Left cardiac atrium (tissue), 4 donors: ENCODE results near the gene PROSER2. TPM values are rescaled to one million over a fixed set of nuclear protein-coding genes. Genes with fewer than 3 reads are reported as not detected.
A peak's percentile ranks its signal among the peaks of the same experiment; 100 is the strongest.

ENCODE experiments used
- ATAC-seq, 2 donors: fragments of 200-7000 bp; cut with Tn5 transposase; one replicate each; pipeline ENCODE4 v1.9.1; 2020; ENCODE audit warnings: mild to moderate bottlenecking in 2 of 2, moderate library complexity in 2 of 2
- DNase-seq: peaks from one replicate; pipeline ENCODE4 v3.0.0-alpha.2; 2020
- intact Hi-C, 2 donors: fragments of 100-400 bp; cut with DNase I; formaldehyde crosslinking; loops; one replicate each; pipeline versions ENCODE4 v1.14.1 to v1.15.1; 2022 to 2023
- long read RNA-seq: library from polyadenylated mRNA; unstranded; transcript quantifications from one replicate; pipeline ENCODE4 v2.0.0, GENCODE V29; 2021
- total RNA-seq, 2 donors: library from RNA; stranded (reverse); fragmentation: NEBNext Ultra II Directional; extraction: Animal tissue kit (Norgen Biotek cat#: 25700); gene quantifications; one replicate each; pipeline ENCODE4 v1.2.1, GENCODE V29; 2021
- donor health status: DM: no; HTN: yes; CAD: no.
- donor health status: DM: no; HTN: yes; CAD: no; lungs with severe emphysema.
- donor health status: DM: yes; HTN: yes; CAD: no.
- donor health status: Dilated cardiomyopathy.

The PROSER2 gene, protein sequence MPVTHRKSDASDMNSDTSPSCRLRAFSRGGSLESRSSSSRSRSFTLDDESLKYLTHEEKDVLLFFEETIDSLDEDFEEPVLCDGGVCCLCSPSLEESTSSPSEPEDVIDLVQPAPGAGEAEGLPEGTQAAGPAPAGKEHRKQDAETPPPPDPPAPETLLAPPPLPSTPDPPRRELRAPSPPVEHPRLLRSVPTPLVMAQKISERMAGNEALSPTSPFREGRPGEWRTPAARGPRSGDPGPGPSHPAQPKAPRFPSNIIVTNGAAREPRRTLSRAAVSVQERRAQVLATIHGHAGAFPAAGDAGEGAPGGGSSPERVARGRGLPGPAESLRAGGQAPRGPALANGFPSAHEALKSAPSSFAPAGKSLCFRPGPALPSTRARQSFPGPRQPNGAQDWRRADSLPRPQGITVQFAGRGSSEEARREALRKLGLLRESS
- 1 to 10 TPM; 1.8 to 2.9 TPM for total RNA-seq
- long read RNA-seq, partial matches to known transcripts: 0 of 1 reads
- long read RNA-seq, other reads (novel, unspliced or antisense): 0 of 1 reads

DNA sequence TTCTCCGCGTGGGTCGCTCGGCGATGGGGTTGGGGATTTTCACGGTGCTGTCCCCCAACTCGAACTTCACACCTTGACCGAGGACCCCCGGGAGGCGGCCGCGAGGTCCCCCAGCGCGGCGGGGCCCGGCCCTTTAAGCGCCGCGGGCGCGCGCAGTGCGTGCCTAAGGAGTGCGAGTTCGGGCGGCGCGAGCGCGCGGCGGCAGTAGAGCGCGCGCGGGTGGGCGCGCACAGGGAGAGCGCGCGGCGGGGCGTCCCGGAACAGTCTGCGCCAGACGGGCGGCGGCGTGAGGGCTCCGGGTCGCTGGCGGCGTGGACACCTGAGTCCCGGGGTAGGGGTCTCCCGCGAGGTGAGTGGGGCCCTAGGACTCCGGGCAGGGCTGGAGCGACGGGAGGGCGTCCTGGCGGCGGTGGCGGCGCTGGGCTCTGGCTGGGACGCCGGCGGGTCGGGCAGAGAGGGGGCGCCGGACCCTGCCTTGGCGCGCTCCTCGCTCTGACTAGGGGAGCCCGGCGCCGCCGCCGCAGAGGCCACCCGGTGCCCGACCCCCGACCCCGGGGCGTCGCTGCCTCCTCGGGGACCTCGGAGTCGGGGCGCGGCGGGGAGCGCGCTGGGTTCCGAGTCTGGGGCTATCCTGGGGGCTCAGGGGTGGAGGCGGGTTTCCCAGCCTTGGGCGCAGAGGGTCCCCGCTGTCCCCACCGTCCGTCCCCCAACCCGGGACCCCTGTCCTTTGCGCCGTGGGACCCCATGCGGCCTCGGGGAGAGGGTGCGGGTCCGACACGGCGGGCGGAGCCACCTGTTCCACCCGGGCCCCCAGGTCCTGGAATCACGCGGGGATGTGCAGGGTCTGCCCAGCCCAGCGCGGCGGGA, at the start of gene PROSER2:
Gene PROSER2 (plus strand): TSS at position 235 of the 867 bp plus-strand sequence. CDS start 28,722 bp downstream, outside the sequence.
- DNase-seq (peak; percentile 76), ATAC-seq (peak; percentile 94 to 96)
- intact Hi-C loops: no loop called here

DNA sequence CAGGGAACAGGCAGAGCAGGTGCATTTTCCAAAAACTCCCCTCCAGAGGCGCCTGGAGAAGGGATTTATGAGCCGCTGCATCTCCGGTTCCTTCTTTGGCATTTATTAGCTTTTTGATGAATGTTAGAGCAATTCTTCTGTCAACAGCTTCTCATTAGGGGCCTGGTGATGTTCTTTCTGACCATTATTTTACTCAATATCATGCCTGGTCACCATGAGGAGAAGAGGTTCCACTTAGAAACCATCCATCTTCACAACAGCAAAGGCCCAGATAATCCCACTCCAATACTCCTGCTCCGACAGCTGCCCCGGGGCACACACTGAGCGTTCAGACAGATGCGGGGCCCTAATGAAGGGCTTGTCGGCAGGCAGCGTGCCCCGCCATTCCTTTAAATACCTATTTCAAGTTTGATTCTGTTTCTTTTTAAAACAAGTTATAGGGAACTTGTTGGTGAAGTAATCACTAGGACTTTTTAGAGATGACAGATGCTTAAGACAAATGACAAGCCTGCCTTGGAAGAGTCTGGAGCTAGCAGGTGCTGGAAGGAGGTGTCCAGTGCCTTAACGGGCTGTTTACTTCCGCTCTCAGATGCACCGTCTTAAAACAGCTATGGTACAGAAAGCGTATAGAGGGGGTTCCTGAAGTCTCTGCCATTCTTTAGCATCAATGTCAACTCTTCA, 49.3 kb upstream of the PROSER2 start:
- intact Hi-C loops: no loop called here
- DNase-seq: no peak
- no peak for ATAC-seq

DNA sequence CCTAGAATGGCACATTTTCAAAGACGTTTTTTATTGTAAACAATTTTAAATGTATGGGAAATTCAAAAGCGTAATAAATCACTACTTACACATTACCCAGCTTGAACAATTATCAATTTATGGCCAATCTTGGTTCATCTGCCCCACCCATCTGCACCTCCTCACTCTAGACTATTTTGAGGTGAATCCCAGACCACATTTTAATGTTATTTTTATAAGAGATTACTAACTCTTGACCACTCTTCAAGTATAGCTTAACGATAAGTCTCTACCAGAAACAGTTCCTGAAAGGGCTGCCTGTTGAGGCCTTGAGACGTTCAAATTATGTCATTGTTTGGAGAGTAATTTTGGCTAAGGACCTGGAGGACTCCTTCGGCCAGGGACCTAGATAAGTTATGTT, 47.7 kb upstream of the PROSER2 start:
- ATAC-seq (no peak), DNase-seq (no peak)
- intact Hi-C loops: no loop called here

DNA sequence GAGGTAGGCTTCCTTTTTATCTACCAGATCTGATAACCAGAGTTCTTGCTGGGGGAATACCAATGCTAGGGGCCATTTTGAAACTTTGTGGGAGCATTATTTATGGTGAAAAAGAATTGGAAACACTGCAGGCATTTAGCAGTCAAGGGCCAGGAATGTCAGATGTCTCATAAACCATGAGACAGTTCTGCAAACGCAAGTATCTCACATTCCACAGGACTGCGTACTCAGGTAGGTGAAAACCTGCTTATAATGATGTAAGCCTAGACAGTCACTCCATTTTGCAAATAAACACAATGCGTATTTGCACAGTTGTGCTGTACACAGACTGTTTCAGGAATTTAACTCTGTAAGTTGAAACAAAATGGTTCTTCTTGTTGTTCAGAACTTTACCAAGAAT, 47.1 kb upstream of the PROSER2 start:
- ATAC-seq (no peak), DNase-seq (no peak)
- intact Hi-C loops: no loop called here

DNA sequence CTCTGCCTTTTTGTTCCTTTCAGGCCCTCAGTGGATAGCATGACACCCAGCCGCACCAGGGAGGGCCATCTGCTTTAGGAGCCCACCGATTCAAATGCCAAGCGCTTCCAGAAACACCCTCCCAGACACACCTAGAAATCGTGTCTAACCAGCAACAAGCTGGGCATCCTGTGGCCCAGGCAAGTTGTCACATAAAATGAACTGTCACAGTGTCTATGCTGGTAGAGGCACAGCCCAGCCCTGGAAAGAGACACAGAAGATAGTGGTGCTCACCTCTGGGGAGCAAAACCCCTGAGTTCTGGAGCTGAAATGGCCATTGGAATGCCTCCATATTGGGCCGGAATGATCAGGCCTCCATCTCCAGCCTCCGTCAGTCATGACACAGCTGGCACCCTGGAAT, 42.0 kb upstream of the PROSER2 start:
- intact Hi-C loops: loop anchor here in 1 of 2 donors (5.0 kb wide), 1 partner anchor 206 kb away; no protein-coding TSS in a partner anchor
- DNase-seq: no peak
- ATAC-seq: no peak

DNA sequence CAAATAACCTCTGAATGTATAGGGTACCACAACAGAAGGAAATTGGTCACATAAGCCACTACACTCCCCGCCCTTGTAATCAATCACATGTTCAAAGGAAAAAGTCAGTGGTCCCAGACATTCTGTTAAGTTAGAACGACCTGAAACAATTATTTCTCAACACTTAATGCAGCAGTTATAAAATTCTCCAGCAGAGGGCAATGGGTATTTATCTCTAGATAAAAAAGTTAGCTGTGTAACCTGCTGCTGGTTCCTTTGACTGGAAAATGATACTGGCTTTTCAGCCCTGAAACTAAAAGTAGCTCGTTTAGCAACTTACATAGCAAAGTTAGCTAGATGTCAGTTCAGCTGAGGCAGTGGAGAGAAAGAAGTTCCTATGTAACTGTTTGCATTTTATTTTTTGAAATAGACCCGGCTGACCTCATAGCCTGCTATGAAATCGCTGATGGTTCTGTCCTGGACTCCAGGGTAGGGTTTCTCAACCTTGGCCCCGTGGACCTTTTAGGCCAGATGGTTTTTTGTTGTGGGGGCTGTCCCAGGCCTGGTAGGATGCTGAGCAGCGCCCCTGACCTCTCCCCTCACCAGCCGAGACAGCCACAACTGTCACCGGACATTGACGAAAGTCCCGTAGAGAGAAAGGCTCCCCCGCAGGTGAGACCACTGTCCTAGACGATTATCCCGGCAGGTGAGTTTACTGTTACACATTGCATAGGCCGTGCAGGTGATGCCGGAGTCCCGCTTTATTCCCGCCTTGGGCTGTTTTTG, 40.2 kb upstream of the PROSER2 start:
- no peak for DNase-seq
- intact Hi-C loops: loop anchor here in 1 of 2 donors (5.0 kb wide), 1 partner anchor 204 kb away; no protein-coding TSS in a partner anchor
- ATAC-seq: peak in 1 of 2 donors; percentile 38

DNA sequence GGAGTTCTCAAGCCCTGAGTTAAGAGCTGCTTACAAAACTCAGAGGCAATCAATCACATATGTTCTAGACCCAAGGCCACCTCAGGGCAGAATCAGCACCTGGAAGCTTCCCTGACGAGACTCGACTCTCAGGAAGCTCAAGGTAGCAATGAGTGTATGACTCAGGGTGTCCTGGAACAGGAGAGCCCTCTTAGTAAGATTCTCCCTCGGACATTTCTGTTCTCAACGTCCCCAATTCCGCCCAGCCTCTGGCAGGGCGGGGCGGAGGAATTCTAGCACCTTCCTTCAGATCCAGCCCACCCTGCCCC, 39.6 kb upstream of the PROSER2 start:
- ATAC-seq: no peak
- intact Hi-C loops: loop anchor here in 1 of 2 donors (5.0 kb wide), 1 partner anchor 204 kb away; no protein-coding TSS in a partner anchor
- no peak for DNase-seq

DNA sequence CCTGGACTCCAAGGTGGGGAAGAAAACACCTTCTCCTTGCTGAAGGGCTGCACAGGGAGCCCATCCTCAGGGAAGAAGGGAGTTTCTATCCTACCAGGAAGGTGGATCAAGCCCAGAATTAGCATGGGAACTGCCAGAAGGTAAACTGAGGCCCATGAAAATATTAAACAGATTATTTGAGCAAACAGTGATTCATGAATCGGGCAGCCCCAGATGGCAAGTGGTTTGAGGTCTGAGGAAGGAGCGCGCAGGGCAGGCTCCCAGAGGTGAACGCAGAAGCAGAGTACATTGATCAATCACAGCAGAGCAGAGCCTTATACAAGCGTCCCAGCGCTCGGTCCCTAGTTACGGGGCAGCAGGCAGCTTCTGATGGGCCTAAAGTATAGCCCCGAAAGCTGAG, 35.8 kb upstream of the PROSER2 start:
- ATAC-seq (no peak), DNase-seq (no peak)
- intact Hi-C loops: no loop called here

DNA sequence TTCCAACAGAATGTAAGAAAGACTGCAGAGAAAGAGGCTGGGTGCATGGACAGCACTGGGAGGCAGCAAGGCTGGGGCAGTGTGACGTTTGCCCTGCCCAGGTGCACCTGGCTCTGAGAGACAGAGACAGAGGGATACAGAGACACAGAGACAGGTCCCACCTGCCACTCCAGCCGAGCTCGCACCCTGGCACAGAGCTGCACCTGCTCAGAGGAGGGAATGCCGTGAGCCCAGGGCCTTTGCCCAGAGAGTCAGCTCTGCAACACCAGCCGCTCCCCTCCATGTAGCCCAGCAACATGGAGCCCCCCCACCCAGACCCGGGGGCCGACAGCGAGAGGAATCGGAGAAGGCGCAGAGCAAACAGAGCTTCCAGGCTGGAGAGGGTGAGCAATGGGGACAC, 35.3 kb upstream of the PROSER2 start:
- ATAC-seq: no peak
- no peak for DNase-seq
- intact Hi-C loops: no loop called here

DNA sequence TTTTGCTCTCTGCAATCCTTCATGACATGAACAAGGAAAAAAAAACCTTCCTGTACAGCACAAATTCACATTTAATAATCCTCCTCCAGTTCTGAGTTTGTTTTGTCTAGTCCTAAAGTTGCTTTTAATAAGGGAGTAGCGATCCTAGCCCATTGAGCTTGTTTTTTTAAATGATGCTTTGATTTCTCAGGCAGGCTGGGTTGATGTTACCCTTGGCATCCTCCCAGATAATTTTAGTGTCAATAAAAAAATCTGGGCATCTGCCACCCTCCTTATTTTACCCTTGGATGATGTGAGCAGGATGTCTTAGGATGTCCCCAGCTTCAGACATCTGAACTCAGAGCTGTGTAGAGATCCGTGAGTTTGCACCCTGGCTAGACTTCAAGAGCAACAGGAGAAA, 33.9 kb upstream of the PROSER2 start:
- ATAC-seq (no peak), DNase-seq (no peak)
- intact Hi-C loops: no loop called here

DNA sequence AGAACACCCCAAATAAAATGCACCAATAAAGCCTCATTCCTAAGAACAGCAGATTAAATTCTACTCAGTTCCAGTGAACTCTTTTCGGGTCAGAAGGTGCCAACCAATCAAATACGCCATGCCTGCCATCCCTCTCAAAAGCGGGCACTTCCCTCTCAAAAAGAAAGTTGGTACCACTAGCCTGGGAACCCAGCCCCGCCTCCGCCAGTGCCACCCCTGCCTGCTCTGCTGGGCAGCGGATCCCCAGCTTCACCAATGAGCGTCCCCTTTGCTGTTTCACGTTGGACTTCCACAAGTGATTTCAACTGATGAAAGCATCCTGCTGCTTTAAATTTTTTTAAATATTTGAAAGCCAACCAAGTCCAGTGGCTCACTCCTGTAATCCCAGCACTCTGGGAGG, 33.2 kb upstream of the PROSER2 start:
- intact Hi-C loops: no loop called here
- no peak for ATAC-seq

DNA sequence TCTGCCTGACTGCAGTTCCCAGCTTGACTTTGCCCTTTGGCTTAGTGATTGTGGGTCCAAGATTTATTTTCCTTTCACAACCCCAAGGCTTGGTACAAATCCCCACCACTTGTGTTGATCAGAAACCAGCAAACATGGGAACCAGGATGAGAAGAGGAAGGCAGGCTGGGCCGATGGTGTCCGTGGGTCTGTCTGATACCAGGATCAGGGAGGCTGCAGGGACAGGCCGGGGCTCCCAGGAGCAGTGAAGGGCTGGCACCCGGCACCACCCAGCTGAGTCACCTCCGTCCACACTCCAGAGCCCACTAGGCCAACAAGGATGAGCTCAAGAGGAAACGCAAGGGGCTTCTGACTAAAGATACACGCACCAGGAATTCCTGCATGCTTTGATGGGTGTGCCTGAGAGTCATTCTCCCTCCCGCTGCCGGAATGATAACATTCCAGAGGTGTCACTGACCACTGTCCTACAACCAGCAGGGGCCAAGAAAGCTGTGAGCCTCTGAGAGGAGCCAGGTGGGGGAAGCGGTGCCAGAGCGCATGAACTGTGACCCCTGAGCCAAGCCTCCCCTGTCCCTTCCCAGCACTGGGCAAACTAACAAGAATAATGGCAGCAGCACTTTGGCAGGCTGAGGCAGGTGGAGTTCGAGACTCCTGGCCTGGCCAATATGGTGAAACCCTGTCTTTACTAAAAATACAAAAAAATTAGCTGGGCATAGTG, 29.2 kb upstream of the PROSER2 start:
- intact Hi-C loops: loop anchor here in 1 of 2 donors (2.0 kb wide), 1 partner anchor 193 kb away; no protein-coding TSS in a partner anchor
- DNase-seq (no peak), ATAC-seq (peak; percentile 41 to 82)

More for the DNA sequence above, 33.2 kb upstream of the PROSER2 start:
- DNase-seq: no peak

DNA sequence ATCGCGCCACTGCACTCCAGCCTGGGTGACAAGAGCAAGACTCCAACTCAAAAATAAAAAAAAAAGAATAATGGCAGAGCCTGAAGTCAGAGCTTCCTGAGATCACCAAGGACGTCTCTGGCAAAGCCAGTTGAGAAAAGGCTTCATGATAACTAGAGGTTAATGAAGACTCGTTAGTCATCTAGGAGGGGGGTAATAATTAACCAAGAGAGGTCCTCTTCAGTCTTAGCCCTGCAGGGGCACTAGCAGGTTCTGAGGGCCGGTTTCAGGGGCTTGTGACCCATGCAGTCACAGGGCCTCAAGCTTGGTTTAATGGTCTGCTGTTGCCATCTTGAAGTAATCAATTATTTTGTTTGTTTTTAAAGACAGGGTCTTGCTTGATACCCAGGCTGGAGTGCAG, 28.6 kb upstream of the PROSER2 start:
- ATAC-seq (no peak), DNase-seq (no peak)
- intact Hi-C loops: no loop called here

DNA sequence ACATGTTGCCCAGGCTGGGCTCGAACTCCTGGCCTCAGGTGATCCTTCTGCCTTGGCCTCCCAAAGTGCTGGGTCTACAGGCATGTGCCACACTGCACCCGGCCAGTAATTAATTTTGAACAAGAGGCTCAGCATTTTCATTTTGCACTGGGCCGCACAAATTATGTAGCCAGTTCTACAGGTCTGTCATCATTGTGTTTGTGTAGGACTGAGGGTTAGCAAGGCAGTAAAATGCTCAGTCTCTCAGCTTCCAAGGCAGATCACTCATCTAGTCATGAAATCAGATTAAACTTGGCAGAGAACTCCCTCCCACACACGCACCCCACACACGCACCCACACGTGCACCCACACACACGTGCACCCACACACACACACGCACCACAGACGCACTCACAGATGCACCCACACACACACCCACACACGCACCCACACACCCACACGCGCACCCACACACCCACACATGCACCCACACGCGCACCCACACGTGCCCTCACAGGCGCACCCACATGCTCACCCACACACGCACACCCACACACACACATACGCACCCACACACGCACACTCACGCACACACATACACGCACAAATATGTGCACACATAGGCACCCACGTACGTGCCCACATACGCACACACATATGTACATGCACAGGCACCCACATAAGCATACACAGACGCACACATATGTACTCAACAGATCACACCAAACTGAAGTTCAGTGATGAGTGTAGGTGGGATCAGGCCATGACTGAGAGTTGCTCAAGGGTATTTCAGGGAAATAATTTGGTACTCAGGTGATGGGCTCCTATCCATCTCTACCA, 27.8 kb upstream of the PROSER2 start:
- DNase-seq: no peak
- ATAC-seq: no peak
- intact Hi-C loops: no loop called here

DNA sequence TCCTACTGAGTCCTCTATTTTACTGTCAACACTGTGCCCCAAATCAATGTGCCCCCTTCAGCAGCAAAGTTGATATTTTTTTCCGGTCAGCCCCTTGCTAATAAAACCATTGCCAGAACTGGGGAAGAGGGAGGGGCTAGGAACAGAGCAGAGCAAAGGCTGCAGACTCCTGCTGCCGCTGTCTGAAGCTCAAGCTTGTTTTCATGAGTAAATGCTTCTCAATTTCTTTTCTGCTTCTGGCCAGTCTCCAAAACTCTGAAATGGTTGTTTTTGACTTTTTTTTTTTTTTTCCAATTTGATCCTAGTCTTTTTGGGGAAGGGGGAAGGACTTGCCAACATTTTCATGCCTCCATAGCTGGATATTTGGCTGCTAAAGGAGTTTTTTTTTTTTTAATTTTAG, 26.7 kb upstream of the PROSER2 start:
- DNase-seq (no peak), ATAC-seq (no peak)
- intact Hi-C loops: no loop called here

DNA sequence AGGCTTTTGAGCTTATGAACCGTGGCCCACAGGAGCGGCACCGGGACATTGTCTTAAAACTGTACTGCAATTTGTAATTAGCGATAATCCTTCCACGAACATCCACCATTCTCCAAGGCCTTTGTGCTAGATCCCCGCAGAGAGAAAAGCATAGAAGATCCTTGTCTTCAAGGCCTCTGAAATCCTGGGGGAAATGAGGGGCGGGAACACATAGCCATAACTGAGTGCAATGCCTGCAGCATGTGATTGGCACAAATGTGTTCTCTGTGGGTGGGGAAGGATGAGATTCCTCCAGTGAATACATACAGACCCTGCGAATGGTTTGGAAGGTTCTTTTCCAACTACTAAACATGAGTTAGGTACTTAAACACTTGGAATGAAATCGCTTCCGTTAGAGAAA, 25.9 kb upstream of the PROSER2 start:
- intact Hi-C loops: no loop called here
- ATAC-seq (no peak), DNase-seq (no peak)
